HG03025 (cell line): ENCODE measurements around the gene ZNF723.
"Not testable (repeated sequence)": the region's sequence is repeated elsewhere in the genome, so short reads cannot be mapped to it uniquely, and the experiment has no call there.

ENCODE experiments used
- ATAC-seq: cut with Tn5 transposase; IDR thresholded peaks from one replicate; pipeline ENCODE4 v1.9.1; 2021; ENCODE audit warnings: mild to moderate bottlenecking, moderate library complexity; ENCODE audit not compliant: unreplicated experiment, low FRiP score

ZNF723 gene

DNA sequence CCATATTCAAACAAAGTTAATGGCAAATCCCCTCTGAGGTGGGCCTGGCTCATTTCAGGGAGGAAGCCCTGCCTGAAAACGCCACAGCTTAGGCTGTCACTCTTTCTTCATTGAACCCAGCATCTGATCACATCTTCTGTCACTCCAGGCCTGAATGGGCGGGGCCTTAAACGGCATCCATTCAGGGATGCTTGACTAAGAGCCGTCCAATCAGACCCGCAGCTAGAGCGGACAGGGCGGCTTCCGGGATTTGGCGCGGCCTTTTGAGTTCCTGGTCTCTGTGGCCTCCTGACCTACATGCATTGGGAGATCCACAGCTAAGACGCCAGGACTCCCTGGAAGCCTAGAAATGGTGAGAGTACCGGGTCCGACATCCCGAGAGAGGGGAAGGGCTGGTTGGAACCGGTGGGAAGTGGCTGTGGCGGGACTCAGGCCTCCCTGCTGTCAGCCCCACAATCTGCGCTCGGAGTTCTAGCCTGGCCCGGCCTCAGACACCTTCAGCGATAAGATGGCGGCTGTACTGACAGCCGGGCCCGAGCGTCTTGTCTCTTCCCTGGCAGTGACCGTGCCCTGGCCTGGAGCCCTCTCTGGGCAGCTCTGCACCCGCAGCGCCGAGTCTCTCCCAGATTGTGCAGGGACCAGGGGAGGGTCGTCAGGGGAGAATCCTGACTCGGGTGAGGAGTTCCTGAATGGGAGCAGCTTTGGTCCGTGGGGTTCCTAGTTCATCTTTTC, at the start of gene ZNF723:
Gene ZNF723, plus strand, starts transcription at position 261 of the 732 bp plus-strand sequence. Its CDS starts 89 bp downstream, at position 350.
- no peak for ATAC-seq

DNA sequence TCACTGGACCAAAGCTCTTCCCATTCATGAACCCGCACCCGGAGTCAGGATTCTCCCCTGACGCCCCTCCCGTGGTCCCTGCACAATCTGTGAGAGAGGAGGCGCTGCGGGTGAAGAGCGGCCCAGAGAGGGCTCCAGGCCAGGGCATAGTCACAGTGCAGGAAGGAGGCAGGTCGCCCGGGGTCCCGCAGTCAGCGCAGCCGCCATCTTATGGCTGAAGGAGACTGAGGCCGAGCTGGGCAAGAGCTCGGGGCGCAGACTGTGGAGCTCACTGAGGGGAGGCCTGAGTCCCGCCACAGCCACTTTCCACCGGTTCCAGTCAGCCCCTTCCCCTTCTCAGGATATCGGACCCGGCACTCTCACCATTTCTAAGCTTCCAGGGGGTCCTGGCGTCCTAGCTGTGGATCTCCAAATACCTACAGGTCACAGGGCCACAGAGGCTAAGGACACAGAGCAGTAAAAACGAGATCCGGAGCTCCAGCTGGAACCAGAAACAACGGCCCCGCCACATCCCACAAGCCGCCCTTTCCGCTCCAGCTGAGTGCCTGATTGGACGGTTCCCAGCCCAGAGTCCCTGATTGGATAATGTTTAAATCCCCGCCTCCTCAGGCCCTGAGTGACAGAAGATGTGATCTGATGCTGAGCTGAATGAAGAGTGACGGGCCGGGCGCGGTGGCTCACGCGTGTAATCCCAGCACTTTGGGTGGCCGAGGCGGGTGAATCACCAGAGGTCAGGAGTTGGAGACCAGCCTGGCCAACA, 48.3 kb upstream of the ZNF723 start, which contains the start of gene ZNF99:
Gene ZNF99, minus strand, starts transcription at position 501 of the 760 bp plus-strand sequence. Its CDS starts 135 bp downstream, at position 366.
- no peak for ATAC-seq

DNA sequence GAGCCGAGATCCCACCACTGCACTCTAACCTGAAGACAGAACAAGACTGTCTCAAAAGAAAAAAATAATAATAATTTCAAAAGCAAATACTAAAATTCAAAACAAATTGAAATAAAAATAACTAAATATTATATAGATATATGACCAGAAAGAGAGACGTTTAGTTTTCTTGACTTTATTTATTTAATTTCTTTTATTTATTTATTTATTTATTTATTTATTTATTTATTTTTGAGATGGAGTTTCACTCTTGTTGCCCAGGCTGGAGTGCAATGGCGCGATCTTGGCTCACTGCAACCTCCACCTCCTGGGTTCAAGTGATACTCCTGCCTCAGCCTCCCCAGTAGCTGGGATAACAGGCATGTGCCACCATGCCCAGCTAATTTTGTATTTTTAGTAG, 39.2 kb upstream of the ZNF723 start:
- ATAC-seq: not testable (repeated sequence)

DNA sequence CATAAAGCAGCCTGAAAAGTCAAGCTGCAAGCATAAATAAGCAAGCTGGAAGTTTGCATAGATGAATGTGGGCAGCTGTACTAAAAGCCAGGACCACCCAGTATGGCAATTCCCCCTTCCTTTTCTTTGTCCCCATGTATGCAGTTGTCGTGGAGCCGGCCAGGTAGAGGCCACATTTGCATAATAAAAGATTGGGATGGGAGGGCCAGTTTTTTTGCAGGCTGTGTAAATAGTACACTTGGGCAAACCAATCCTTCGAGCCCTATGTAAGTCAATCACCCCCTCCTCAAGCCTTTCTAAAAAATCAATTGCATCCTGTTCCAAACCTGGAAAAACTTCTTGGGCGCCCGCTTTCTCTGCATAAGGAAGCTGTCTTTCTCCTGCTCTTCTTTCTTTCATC, 35.1 kb upstream of the ZNF723 start:
- no peak for ATAC-seq

- ATAC-seq: no peak
Measured at GRCh38 chr19:22806418-22806817, 25.7 kb upstream of the ZNF723 start.

DNA sequence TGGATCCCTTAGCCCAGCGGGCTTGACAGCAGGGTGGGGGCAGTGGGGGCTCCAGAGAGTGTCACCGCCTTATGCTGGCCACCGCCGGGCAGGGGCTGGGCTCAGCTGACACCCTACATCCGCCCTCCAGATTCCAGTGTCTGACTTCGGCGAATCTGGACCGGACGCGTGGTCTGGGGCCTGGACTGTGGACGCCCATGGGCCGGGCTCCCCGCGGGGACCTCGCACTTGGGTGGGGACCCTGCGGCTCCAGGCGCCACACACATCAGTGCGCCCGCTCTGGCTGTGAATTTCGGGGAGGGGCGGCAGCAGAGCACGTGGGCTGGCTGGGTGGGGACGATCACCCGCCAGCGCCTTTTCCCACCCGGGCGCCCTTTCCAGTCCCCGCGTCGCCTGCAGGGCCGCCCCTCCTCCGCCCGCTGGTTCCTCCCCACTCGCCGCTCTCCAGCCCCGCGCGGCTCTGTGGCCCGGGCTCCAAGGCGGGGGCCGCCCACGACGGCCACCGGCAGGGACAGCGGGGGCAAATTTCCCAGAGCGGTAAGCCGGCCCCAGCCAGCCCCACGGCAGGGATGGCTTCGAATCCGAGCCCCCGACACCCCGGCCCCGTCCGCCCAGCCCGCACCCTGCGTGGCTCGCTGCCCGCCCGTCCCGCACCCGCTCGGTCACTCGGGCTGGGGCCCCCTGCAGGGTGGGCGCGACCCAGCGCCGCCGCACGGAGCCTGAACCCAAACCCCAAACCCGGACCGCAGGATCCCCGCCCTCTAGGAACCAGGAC, 24.8 kb upstream of the ZNF723 start:
- ATAC-seq: no peak

DNA sequence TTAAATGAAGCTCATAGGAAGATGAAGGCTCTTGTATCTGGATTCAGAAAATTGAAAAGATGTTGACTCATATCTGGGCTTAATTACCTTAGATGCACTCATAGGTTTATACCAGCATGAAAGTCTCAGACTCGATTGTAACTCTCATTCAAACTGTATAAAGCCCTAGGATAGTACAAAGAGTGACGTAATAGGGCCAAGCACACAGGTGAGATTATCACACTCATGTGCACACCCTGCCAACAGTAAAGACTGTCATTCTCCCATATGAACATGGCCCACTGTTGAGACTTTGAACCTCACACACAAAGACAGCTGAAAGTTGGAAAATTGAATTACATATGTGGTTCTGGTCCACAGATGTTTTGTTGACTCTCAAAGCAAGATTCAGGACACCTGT, 18.0 kb upstream of the ZNF723 start:
- ATAC-seq: no peak

GRCh38 chr19:22831211-22831610, 880 bp upstream of the ZNF723 start:
- ATAC-seq: no peak

DNA sequence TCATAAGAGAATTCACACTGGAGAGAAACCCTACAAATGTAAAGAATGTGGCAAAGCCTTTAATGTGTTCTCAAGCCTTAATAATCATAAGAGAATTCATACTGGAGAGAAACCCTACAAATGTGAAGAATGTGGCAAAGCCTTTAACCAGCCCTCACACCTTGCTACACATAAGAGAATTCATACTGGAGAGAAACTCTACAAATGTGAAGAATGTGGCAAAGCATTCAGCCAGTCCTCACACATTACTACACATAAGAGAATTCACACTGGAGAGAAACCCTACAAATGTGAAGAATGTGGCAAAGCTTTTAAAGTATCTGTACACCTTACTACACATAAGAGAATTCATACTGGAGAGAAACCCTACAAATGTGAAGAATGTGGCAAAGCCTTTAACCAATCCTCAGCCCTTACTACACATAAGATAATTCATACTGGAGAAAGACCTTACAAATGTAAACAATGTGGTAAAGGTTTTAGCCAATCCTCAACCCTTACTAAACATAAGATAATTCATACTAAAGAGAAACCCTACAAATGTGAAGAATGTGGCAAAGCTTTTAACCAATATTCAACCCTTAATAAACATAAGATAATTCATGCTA, 25.7 kb downstream of the ZNF723 start:
- not testable (repeated sequence) for ATAC-seq

GRCh38 chr19:22882797-22883196, 50.7 kb downstream of the ZNF723 start:
- ATAC-seq: no peak

GRCh38 chr19:22893855-22894270, 61.8 kb downstream of the ZNF723 start:
- ATAC-seq: no peak

DNA sequence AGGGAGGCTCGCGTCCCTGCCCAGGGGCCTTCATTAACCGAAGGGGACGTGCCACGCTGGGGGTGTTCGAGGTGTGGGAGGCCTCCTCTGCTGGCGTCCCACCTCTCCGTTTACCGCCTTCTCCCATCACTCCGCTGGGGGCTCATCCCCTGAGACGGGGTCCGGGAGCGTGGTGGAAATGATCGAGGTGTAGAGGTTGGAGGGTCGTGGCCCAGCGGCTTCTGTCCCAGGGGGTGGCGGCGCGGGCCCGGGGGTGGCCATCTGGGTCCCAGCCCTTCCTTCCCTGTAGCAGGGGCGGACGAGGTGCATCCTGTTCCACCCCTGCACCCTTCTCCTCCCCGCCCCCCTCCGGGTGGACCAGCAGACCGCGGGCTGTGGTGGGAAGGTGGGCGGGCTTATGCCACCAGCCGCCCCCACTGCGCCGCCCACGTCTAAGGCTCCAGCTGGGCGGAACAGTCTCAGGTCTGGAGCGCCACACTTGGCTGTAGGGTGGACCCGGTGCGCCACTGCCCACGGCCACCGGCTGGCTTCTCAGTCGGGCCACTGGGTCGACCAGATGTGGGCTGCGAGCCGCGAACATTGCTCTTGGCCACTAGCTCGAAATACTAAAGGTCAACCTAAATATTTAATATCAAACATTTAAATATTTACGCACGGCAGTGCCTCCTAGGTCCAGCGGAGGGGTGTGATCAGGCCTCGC, 69.5 kb downstream of the ZNF723 start:
- ATAC-seq: no peak
